HL-60 (cell line): Measurements from ENCODE around the gene SRPK2.

Experiments used
- CTCF ChIP-seq: IDR thresholded peaks from one replicate; pipeline ENCODE4 v1.5.1; 2011; ENCODE audit warnings: low read length, control low read depth, inconsistent platforms; ENCODE audit not compliant: insufficient read depth
- GABPA ChIP-seq: IDR thresholded peaks from 2 replicates; pipeline ENCODE4 v1.6.1; 2012; ENCODE audit warnings: low read depth
- POLR2AphosphoS5 ChIP-seq: IDR thresholded peaks from 2 replicates; pipeline ENCODE4 v1.6.1; 2012; ENCODE audit warnings: low read depth
- REST ChIP-seq: IDR thresholded peaks from 2 replicates; pipeline ENCODE4 v1.6.1; 2012; ENCODE audit warnings: low read depth; ENCODE audit not compliant: insufficient replicate concordance

- TF ChIP-seq CTCF (no peak), POLR2AphosphoS5 (no peak), GABPA (no peak), REST (no peak)
Measured at GRCh38 chr7:105270117-105270516, 118.6 kb downstream of the SRPK2 start.
